Measurements from ENCODE around the gene HTR2C.

HTR2C gene

DNA sequence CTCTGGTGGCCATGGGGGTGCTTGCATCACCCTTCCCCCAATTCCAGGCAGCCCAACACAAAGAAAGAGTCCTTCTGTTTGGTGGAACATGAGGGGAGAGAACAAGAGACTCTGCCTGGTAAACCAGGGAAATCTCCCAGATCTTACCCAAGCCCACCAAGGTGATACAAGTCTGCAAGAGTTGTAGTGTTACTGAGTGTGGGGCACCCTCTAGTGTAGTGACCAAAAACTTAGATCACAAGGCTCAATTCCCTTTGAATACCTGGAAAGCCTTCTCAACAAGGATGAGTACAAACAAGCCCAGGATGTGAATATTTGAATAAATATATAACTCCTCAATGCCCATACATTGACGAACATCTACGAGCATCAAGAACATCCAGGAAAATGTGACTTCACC lies 368.8 kb downstream of the HTR2C start:
- H3K4me3 ChIP-seq (ENCODE audit: low read depth, low read length) = no peak overlapping the region
- TF ChIP-seq, protein P1, sequence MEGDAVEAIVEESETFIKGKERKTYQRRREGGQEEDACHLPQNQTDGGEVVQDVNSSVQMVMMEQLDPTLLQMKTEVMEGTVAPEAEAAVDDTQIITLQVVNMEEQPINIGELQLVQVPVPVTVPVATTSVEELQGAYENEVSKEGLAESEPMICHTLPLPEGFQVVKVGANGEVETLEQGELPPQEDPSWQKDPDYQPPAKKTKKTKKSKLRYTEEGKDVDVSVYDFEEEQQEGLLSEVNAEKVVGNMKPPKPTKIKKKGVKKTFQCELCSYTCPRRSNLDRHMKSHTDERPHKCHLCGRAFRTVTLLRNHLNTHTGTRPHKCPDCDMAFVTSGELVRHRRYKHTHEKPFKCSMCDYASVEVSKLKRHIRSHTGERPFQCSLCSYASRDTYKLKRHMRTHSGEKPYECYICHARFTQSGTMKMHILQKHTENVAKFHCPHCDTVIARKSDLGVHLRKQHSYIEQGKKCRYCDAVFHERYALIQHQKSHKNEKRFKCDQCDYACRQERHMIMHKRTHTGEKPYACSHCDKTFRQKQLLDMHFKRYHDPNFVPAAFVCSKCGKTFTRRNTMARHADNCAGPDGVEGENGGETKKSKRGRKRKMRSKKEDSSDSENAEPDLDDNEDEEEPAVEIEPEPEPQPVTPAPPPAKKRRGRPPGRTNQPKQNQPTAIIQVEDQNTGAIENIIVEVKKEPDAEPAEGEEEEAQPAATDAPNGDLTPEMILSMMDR (IDR thresholded peaks at IDR 0.05; ENCODE audit: low read depth, low read length) = no peak

Data from WI38 (cell line).